Measurements from ENCODE around the gene C1QTNF1. TPM values are rescaled to one million over a fixed set of nuclear protein-coding genes. Genes with fewer than 3 reads are reported as not detected.

Gene C1QTNF1
- polyA plus RNA-seq, 1 donor (not counting 4 experiments of a cell fraction or from before 2014, with no cell fraction given): 6.6 TPM

GRCh38 chr17:78991906-78992532 lies 31.9 kb upstream of the C1QTNF1 start:
- H3K9ac ChIP-seq (ENCODE audit: control insufficient read depth, extremely low read depth, insufficient read depth, low read length): no peak overlapping the region
- no peak overlapping the region for H2AFZ ChIP-seq (ENCODE audit: control insufficient read depth, low read length)
- no peaks in the 10 kb centered on the region for H3K9me3 ChIP-seq (ENCODE audit: control insufficient read depth, low read depth, low read length)
- peaks cover 46% of the 10 kb centered on the region for H3K79me2 ChIP-seq (ENCODE audit: control insufficient read depth, insufficient read depth, low read length)
- dilution Hi-C loops (cut with MboI; ENCODE audit: extremely low pct_ligation_motif_present, low sequenced_read_pairs): no loop called here
- H3K4me3 ChIP-seq (ENCODE audit: control insufficient read depth in 2 of 3, extremely low read depth in 1 of 3, insufficient read depth in 2 of 3, low read depth in 1 of 3, low read length in 3 of 3): no peak overlapping the region
- no peaks in the 10 kb centered on the region for H3K27me3 ChIP-seq (ENCODE audit: control insufficient read depth, extremely low read depth, insufficient read depth, low read length)
- no peak for DNase-seq (ENCODE audit: low read depth, low spot score)
- no peak for TF ChIP-seq EZH2 (IDR thresholded peaks at IDR 0.05; ENCODE audit: low read length)
- no peak for TF ChIP-seq CTCF (optimal IDR thresholded peaks at IDR 0.05 in 1 of 3, IDR thresholded peaks at IDR 0.05 in 1 of 3, conservative IDR thresholded peaks at IDR 0.05 in 1 of 3; ENCODE audit: extremely low read depth in 1 of 3, insufficient read depth in 2 of 3, low read length in 3 of 3)
- FAIRE-seq: no peak
- H3K9me1 ChIP-seq (ENCODE audit: control insufficient read depth, extremely low read depth, insufficient read depth, low read length): no peaks in the 10 kb centered on the region
- H3K4me2 ChIP-seq (ENCODE audit: control insufficient read depth, extremely low read depth, insufficient read depth, low read depth, low read length): no peak overlapping the region
- H3K4me1 ChIP-seq (ENCODE audit: control insufficient read depth, extremely low read depth, insufficient read depth, low read length): peaks cover 14% of the 10 kb centered on the region
- no peak overlapping the region for H3K27ac ChIP-seq (ENCODE audit: control insufficient read depth, insufficient read depth, low read length)
- H3K36me3 ChIP-seq (ENCODE audit: control insufficient read depth in 2 of 2, extremely low read depth in 1 of 2, insufficient read depth in 2 of 2, low read length in 2 of 2): peaks cover 34 to 54% of the 10 kb centered on the region in 2 experiments
- H4K20me1 ChIP-seq (ENCODE audit: control insufficient read depth, extremely low read depth, insufficient read depth, low read length): peaks cover 4% of the 10 kb centered on the region

- H3K27me3 ChIP-seq (ENCODE audit: control insufficient read depth, extremely low read depth, insufficient read depth, low read length): no peaks in the 10 kb centered on the region
- H4K20me1 ChIP-seq (ENCODE audit: control insufficient read depth, extremely low read depth, insufficient read depth, low read length): peaks cover 5% of the 10 kb centered on the region
- TF ChIP-seq EZH2 (IDR thresholded peaks at IDR 0.05; ENCODE audit: low read length) (no peak), CTCF (optimal IDR thresholded peaks at IDR 0.05 in 1 of 3, IDR thresholded peaks at IDR 0.05 in 1 of 3, conservative IDR thresholded peaks at IDR 0.05 in 1 of 3; ENCODE audit: extremely low read depth in 1 of 3, insufficient read depth in 2 of 3, low read length in 3 of 3) (no peak)
- H2AFZ ChIP-seq (ENCODE audit: control insufficient read depth, low read length): no peak overlapping the region
- peaks cover 39 to 56% of the 10 kb centered on the region in 2 experiments for H3K36me3 ChIP-seq (ENCODE audit: control insufficient read depth in 2 of 2, extremely low read depth in 1 of 2, insufficient read depth in 2 of 2, low read length in 2 of 2)
- peaks cover 48% of the 10 kb centered on the region for H3K79me2 ChIP-seq (ENCODE audit: control insufficient read depth, insufficient read depth, low read length)
- FAIRE-seq: no peak
- no peak overlapping the region for H3K4me3 ChIP-seq (ENCODE audit: control insufficient read depth in 2 of 3, extremely low read depth in 1 of 3, insufficient read depth in 2 of 3, low read depth in 1 of 3, low read length in 3 of 3)
- no peak overlapping the region for H3K4me2 ChIP-seq (ENCODE audit: control insufficient read depth, extremely low read depth, insufficient read depth, low read depth, low read length)
- no peak overlapping the region for H3K9ac ChIP-seq (ENCODE audit: control insufficient read depth, extremely low read depth, insufficient read depth, low read length)
- dilution Hi-C loops (cut with MboI; ENCODE audit: extremely low pct_ligation_motif_present, low sequenced_read_pairs): no loop called here
- no peak for DNase-seq (ENCODE audit: low read depth, low spot score)
- peaks cover 1% of the 10 kb centered on the region for H3K9me1 ChIP-seq (ENCODE audit: control insufficient read depth, extremely low read depth, insufficient read depth, low read length)
- H3K27ac ChIP-seq (ENCODE audit: control insufficient read depth, insufficient read depth, low read length): no peak overlapping the region
- peaks cover 11% of the 10 kb centered on the region for H3K4me1 ChIP-seq (ENCODE audit: control insufficient read depth, extremely low read depth, insufficient read depth, low read length)
- H3K9me3 ChIP-seq (ENCODE audit: control insufficient read depth, low read depth, low read length): no peaks in the 10 kb centered on the region
Measured at GRCh38 chr17:78992542-78993212, 31.3 kb upstream of the C1QTNF1 start.
